ENCODE results near the gene HSPB6.

DNA sequence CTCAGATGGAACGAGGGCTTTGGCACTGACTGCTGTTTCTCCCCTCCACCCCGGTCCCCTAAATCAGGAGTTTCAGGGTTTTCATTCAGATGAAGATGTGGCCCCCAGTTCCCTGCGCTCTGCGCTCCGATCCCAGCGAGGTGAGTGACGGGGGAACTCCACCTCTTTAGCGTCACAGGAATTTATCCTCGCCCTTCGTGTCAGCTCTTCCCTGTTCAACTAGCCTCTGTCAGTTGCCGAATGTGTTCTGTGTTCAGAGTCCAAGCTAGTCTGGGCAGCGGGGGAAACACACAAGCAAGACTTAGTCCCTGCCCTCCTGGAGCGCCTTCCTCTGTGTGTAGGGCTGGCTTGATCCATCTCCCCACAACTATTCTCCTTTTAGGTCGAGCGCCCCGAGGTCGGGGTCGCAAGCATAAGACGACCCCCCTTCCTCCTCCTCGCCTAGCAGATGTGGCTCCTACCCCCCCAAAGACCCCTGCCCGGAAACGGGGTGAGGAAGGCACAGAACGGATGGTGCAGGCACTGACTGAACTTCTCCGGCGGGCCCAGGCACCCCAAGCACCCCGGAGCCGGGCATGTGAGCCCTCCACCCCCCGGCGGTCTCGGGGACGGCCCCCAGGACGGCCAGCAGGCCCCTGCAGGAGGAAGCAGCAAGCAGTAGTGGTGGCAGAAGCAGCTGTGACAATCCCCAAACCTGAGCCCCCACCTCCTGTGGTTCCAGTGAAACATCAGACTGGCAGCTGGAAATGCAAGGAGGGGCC is 37.2 kb downstream of the HSPB6 start:
- TF ChIP-seq, protein P1, sequence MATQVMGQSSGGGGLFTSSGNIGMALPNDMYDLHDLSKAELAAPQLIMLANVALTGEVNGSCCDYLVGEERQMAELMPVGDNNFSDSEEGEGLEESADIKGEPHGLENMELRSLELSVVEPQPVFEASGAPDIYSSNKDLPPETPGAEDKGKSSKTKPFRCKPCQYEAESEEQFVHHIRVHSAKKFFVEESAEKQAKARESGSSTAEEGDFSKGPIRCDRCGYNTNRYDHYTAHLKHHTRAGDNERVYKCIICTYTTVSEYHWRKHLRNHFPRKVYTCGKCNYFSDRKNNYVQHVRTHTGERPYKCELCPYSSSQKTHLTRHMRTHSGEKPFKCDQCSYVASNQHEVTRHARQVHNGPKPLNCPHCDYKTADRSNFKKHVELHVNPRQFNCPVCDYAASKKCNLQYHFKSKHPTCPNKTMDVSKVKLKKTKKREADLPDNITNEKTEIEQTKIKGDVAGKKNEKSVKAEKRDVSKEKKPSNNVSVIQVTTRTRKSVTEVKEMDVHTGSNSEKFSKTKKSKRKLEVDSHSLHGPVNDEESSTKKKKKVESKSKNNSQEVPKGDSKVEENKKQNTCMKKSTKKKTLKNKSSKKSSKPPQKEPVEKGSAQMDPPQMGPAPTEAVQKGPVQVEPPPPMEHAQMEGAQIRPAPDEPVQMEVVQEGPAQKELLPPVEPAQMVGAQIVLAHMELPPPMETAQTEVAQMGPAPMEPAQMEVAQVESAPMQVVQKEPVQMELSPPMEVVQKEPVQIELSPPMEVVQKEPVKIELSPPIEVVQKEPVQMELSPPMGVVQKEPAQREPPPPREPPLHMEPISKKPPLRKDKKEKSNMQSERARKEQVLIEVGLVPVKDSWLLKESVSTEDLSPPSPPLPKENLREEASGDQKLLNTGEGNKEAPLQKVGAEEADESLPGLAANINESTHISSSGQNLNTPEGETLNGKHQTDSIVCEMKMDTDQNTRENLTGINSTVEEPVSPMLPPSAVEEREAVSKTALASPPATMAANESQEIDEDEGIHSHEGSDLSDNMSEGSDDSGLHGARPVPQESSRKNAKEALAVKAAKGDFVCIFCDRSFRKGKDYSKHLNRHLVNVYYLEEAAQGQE (IDR thresholded peaks at IDR 0.05; ENCODE audit: insufficient read depth in 1 of 2, low read depth in 2 of 2, low read length in 2 of 2), result no peak
- TF ChIP-seq TAF1 (IDR thresholded peaks at IDR 0.05; ENCODE audit: borderline replicate concordance, insufficient read depth, low read length), result no peak
- TF ChIP-seq POLR2AphosphoS5 (IDR thresholded peaks at IDR 0.05; ENCODE audit: low read depth, low read length), result no peak
- TF ChIP-seq SIN3A (IDR thresholded peaks at IDR 0.05; ENCODE audit: borderline replicate concordance, insufficient read depth, low read length), result no peak
